Daoy (cell line): ENCODE data around the gene PC. TPM values are rescaled to one million over a fixed set of nuclear protein-coding genes. Genes with fewer than 3 reads are reported as not detected.
"Not testable (repeated sequence)": the region's sequence is repeated elsewhere in the genome, so short reads cannot be mapped to it uniquely, and the experiment has no call there.

Experiments
- DNase-seq: peaks from one replicate; pipeline ENCODE4 v3.0.0-alpha.2; 2015; ENCODE audit warnings: low read depth
- total RNA-seq: library from RNA; depleted of rRNA; stranded (reverse); fragments of >200 nt; shearing (Covaris generic); gene quantifications from 2 replicates; pipeline ENCODE4 v1.2.3, GENCODE V29; 2014

Gene PC
- total RNA-seq, 1 experiment from 2014 or later = 15.2 TPM

- no peak for DNase-seq
Observed at GRCh38 chr11:66843776-66844495, 114.2 kb downstream of the PC start.

GRCh38 chr11:66842896-66843775, 115.0 kb downstream of the PC start, which contains the start of gene RCE1:
RCE1 (plus strand) TSS chr11:66843441; CDS start chr11:66843456, 15 bp downstream.
- DNase-seq = peak; percentile 94

- no peak for DNase-seq
Observed at GRCh38 chr11:66842501-66842895, 115.7 kb downstream of the PC start.

GRCh38 chr11:66841861-66842260, 116.3 kb downstream of the PC start:
- no peak for DNase-seq

- no peak for DNase-seq
Observed at GRCh38 chr11:66840317-66841091, 117.7 kb downstream of the PC start.

GRCh38 chr11:66835768-66836405, 122.3 kb downstream of the PC start:
- DNase-seq = no peak

- DNase-seq = no peak
Observed at GRCh38 chr11:66834943-66835342, 123.2 kb downstream of the PC start.

GRCh38 chr11:66834539-66834845, 123.7 kb downstream of the PC start:
- DNase-seq = no peak

GRCh38 chr11:66824573-66824972, 133.6 kb downstream of the PC start:
- DNase-seq = not testable (repeated sequence)

GRCh38 chr11:66823700-66824099, 134.5 kb downstream of the PC start:
- DNase-seq = no peak

GRCh38 chr11:66820901-66821300, 137.3 kb downstream of the PC start:
- no peak for DNase-seq

GRCh38 chr11:66820381-66820780, 137.8 kb downstream of the PC start:
- DNase-seq = no peak

- no peak for DNase-seq
Observed at GRCh38 chr11:66818231-66818955, 139.8 kb downstream of the PC start.

GRCh38 chr11:66815646-66816045, 142.5 kb downstream of the PC start:
- no peak for DNase-seq

- no peak for DNase-seq
Observed at GRCh38 chr11:66814678-66815077, 143.5 kb downstream of the PC start.

- no peak for DNase-seq
Observed at GRCh38 chr11:66810576-66811185, 147.5 kb downstream of the PC start.

GRCh38 chr11:66809592-66809991, 148.6 kb downstream of the PC start:
- DNase-seq = no peak

GRCh38 chr11:66800720-66801428, 157.3 kb downstream of the PC start:
- DNase-seq = no peak

GRCh38 chr11:66799815-66800214, 158.4 kb downstream of the PC start:
- not testable (repeated sequence) for DNase-seq
